HG02588 (cell line): ENCODE measurements around the gene PPP1CC.

Source experiments
- ATAC-seq: cut with Tn5 transposase; IDR thresholded peaks from one replicate; pipeline ENCODE4 v1.9.1; 2021; ENCODE audit warnings: mild to moderate bottlenecking, moderate library complexity; ENCODE audit not compliant: unreplicated experiment

Gene PPP1CC

GRCh38 chr12:110689281-110690126, 53.2 kb downstream of the PPP1CC start:
- ATAC-seq, result no peak

GRCh38 chr12:110688446-110689280, 54.0 kb downstream of the PPP1CC start, which contains the start of gene HVCN1:
Gene HVCN1, minus strand, starts transcription at chr12:110689115. Its CDS starts 5,870 bp downstream, at chr12:110683245.
- no peak for ATAC-seq

DNA sequence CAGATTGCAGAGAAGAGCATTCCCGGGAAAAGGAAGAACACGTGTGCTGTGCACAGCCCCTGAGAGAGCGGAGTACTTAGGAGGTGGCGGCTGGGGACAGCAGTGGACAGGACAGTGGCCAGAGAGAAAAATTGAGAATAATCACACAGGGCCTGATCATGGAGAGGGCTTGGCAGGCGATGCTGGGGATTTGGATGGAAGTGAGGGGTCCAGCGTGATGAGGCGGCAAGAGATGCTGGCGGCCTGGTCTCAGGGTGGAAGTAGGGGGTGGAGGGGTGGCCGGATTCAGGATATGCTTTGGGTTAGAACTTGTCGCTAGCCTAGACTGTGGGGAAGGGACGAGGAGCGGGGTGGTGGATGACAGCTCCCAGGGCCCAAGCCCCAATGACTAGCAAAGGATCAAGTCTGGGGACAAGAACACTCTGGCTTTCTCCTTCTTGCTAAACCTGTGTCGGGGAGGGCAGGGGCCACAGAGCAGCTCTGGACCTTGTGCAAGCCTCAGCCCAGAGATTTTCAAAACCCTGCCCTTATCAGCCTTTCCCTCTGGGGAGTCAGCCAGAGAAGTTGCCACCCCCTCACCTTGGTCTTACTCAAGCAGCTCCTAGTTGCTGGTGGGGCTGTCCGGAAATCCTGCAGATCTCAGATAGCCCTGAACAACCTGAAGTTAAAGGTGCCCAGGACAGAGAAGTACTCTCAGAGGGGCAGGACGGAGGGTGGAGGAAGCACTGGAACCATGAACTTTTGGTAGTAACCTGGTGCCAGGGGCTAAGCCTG, 55.1 kb downstream of the PPP1CC start:
- ATAC-seq, result no peak

- no peak for ATAC-seq
These were observed 56.3 kb downstream of the PPP1CC start for GRCh38 chr12:110686294-110686903.

- ATAC-seq, result no peak
These were observed 58.3 kb downstream of the PPP1CC start for GRCh38 chr12:110684312-110684836.

- ATAC-seq, result no peak
These were observed 58.8 kb downstream of the PPP1CC start for GRCh38 chr12:110683888-110684287.

DNA sequence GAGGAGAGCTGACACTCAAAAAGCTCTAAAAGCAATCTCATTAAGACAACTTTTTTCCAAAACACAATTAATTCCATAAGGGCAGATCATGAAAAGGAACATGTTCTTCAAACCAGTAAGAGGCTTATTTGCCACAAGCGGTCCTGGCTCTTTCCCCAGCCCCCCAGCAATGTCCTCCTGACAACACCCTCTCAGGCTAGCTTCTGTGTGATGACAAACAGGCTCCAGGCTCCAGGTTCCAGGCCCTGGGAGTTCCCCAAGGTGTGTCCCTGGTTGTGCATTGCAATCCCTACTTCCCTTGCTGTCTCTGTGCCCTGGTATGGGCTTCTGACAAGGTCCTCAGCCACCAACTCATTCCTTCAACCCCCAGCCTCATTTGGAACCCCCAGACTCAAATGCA, 62.7 kb downstream of the PPP1CC start:
- no peak for ATAC-seq

- no peak for ATAC-seq
These were observed 63.5 kb downstream of the PPP1CC start for GRCh38 chr12:110679201-110679600.

DNA sequence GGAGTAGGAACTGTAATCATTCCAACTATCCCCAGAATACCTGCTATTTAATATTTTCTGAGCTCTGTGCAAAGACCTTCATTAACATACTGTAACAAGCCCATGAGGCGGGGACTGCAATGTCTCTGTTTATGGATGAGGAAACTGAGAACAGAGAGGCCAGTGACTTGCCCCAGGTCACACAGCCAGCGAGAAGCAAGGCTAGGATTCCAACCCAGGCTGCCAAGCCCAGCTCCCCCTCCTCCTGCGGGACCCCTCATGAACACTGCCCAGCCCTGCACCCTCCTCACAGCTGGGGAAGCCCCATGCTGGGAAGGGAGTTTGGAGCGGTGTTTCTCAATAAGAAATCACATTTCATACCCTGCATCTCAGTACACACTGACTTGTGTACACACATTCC, 64.7 kb downstream of the PPP1CC start:
- ATAC-seq, result no peak

DNA sequence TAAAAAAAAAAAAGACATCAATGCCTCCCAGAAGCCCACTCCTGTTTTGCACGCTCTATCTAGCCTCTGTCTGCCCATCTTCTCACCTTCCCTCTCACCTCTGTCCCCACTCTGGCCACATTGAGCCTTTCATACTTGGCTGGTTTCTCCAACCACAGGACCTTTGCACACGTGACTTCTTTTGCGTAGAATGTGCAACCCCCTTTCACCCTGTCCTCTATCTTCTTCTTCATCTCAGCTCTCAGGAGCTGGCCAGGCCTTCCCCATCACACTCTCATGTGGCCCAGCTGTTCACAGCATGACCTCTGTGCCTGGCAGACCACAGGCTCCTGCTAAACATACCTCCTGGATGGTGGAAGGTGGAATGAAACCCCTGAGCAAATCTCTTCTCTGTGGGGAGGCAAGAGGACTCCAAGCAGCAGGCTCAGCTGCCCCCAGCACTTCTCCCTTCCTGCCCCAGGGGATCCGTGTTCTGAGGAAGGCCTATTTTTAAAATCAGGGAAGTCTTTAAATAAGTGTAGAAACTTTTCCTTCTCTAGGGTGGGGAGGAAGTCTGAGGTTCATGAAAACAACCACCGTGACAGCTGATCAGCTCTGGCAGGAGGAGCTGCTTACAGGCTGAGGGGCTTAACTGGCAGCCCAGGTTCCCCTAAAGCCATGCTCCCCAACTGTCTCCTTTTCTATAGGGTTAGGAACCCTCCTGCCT, 65.3 kb downstream of the PPP1CC start:
- ATAC-seq, result peak; percentile 76

- ATAC-seq, result no peak
These were observed 66.5 kb downstream of the PPP1CC start for GRCh38 chr12:110676171-110676570.

DNA sequence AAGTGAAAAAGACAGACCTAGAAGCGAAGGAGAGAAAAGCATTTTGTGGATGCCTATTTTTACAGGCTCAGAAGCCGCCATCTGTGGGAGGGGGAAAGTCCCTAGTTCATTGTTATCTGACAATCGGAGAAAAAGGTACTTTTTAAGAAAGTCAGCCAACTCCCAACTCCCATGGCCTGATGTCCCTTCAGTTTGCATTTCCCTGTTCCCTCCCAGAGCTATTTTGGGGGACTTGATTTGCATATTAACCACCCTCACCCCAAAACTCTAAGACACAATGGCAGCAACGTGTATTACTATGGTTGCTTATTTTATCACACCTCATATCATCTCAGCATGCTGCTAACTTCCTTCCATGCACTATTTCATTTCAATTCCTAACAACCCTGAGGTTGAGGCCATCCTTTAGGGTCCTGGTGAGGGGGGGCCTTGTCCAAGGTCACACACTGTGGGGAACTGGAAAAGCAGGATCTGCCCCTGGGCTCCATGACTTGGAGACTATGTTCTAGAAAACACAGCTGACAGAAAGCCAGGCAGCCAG, 72.5 kb downstream of the PPP1CC start:
- peak; percentile 43 for ATAC-seq
